Lung (tissue), 12 donors: ENCODE results near the gene TCTN1. TPM values are rescaled to one million over a fixed set of nuclear protein-coding genes. Genes with fewer than 3 reads are reported as not detected.

Experiments used
- ATAC-seq: fragments of 200-7000 bp; cut with Tn5 transposase; one replicate; pipeline ENCODE4 v1.9.1; 2020; ENCODE audit warnings: moderate number of reproducible peaks; ENCODE audit not compliant: insufficient read depth, low FRiP score
- DNase-seq, 3 donors: peaks; one replicate each; pipeline ENCODE4 v3.0.0-alpha.2; 2013 to 2017
- H3K27ac ChIP-seq, 2 donors: one replicate each; pipeline ENCODE4 v1.5.1; 2013; ENCODE audit warnings: mild to moderate bottlenecking in 2 of 2, moderate library complexity in 2 of 2, control low read depth in 1 of 2, inconsistent platforms in 1 of 2, low read depth in 1 of 2, low read length in 1 of 2
- H3K27me3 ChIP-seq, 3 donors: one replicate each; pipeline ENCODE4 v1.5.1; 2013; ENCODE audit warnings: low read length in 2 of 3; ENCODE audit not compliant: control insufficient read depth in 3 of 3, insufficient read depth in 3 of 3
- H3K36me3 ChIP-seq, 4 donors: one replicate each; pipeline ENCODE4 v1.5.1; 2013; ENCODE audit warnings: low read length in 4 of 4, mild to moderate bottlenecking in 1 of 4, moderate library complexity in 1 of 4; ENCODE audit not compliant: control insufficient read depth in 4 of 4, insufficient read depth in 4 of 4
- H3K4me1 ChIP-seq, 5 donors: one replicate each; pipeline ENCODE4 v1.5.1; 2013; ENCODE audit warnings: low read length in 5 of 5, mild to moderate bottlenecking in 2 of 5, moderate library complexity in 1 of 5; ENCODE audit not compliant: control insufficient read depth in 5 of 5, insufficient read depth in 5 of 5
- H3K4me3 ChIP-seq: one replicate; pipeline ENCODE4 v1.5.1; 2013; ENCODE audit warnings: mild to moderate bottlenecking, control low read depth, moderate library complexity
- H3K9ac ChIP-seq, 2 donors: one replicate each; pipeline ENCODE4 v1.5.1; 2013; ENCODE audit warnings: low read length in 2 of 2, control low read depth in 1 of 2; ENCODE audit not compliant: insufficient read depth in 1 of 2
- H3K9me3 ChIP-seq, 4 donors: one replicate each; pipeline ENCODE4 v1.5.1; 2013; ENCODE audit warnings: low read length in 3 of 4, mild to moderate bottlenecking in 1 of 4, moderate library complexity in 1 of 4; ENCODE audit not compliant: control insufficient read depth in 4 of 4, insufficient read depth in 3 of 4
- WGBS, 2 donors: extraction: QIAGEN DNeasy Blood & Tissue Kit; methylation state at CpG; one replicate each; pipeline ENCODE4 v1.1.7; 2013; 5-methylcytosine and 5-hydroxymethylcytosine counted together
- polyA plus RNA-seq, 2 donors: library from polyadenylated mRNA; stranded (reverse); fragments of 200-250 nt; gene quantifications; one replicate each; pipeline ENCODE4 v1.2.1, GENCODE V29; 2013
- total RNA-seq, 2 donors: library from RNA; depleted of rRNA in 1 of 2; stranded (reverse); fragments of >200 nt in 1 of 2; gene quantifications; one replicate each; pipeline ENCODE4 v1.2.1, GENCODE V29; 2014 to 2021
- TF ChIP-seq, protein P1 (sequence below): IDR thresholded peaks from 2 replicates; pipeline ENCODE4 v1.5.1; 2012; ENCODE audit warnings: mild to moderate bottlenecking; ENCODE audit errors: control extremely low read depth, extremely low read depth
- donor health status: control.
- donor health status: control.
- donor health status: Bipolar disorder and iron deficiency.
- donor health status: healthy.
- donor health status: DM: yes; HTN: yes; CAD: no.

The TCTN1 gene
- total and polyA plus RNA-seq, 4 donors: 22.0 to 79.2 (median 44.2) TPM

DNA sequence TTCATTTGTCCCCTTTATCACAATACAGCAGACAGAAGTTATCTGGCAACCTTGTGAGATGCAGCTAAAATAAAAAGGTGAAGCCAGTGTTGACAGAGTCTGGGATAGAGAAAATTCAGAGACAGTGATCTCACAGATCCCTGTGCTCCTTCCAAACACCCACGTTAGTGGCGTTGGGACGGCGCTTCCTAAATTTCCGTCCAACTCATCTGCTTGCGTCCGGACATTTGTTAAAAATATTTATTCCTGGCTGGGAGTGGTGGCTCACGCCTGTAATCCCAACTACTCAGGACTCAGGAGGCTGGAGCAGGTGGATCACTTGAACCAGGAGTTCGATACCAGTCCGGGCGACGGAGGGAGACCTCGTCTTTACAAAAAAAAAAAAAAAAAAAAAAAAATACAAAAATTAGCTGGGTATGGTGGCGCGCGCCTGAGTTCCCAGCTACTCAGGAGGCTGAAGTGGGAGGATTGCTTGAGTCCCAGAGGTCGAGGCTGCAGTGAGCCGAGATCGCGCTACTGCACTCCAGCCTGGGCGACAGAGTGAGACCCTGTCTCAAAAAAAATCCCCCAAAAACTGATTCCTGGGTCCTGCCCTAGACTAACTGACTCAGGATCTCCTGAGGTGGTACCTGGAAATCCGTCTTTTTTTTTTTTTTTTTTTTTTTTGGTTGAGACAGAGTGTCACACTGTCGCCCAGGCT is 708 bp upstream of the TCTN1 start:
- Histone ChIP-seq H3K9me3 (no peaks in the 10 kb centered on the region), H3K4me1 (peaks cover 0 to 5% (median 2%) of the 10 kb centered on the region in 5 donors), H3K4me3 (peak overlapping the region; percentile 24), H3K36me3 (peaks cover 0 to 7% (median 1%) of the 10 kb centered on the region in 4 donors), H3K27me3 (no peaks in the 10 kb centered on the region), H3K9ac (peak overlapping the region; percentile 28 to 80), H3K27ac (peak overlapping the region; percentile 21 to 39)
- TF ChIP-seq, protein P1, sequence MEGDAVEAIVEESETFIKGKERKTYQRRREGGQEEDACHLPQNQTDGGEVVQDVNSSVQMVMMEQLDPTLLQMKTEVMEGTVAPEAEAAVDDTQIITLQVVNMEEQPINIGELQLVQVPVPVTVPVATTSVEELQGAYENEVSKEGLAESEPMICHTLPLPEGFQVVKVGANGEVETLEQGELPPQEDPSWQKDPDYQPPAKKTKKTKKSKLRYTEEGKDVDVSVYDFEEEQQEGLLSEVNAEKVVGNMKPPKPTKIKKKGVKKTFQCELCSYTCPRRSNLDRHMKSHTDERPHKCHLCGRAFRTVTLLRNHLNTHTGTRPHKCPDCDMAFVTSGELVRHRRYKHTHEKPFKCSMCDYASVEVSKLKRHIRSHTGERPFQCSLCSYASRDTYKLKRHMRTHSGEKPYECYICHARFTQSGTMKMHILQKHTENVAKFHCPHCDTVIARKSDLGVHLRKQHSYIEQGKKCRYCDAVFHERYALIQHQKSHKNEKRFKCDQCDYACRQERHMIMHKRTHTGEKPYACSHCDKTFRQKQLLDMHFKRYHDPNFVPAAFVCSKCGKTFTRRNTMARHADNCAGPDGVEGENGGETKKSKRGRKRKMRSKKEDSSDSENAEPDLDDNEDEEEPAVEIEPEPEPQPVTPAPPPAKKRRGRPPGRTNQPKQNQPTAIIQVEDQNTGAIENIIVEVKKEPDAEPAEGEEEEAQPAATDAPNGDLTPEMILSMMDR: no peak
- ATAC-seq (no peak), DNase-seq (no peak)
- WGBS, 2 donors: 77 to 81% methylated on average over 23 of the region's 23 CpGs

DNA sequence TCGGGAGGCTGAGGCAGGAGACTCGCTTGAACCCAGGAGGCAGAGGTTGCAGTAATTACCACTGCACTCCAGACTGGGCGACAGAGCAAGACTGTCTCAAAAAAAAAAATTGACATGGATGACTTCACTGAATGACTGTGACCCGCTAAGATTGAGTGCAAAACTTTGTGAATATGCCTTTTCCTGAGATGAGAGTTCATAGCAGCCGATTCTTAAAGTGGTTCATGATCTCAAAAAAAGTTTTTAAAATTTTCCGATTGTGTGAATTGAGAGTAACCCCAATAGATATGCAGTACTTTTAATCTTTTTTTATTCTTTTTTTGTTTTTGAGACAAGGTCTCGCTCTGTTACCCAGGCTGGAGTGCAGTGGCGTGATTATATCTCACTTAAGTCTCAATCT is 1.2 kb downstream of the TCTN1 start:
- no peaks in the 10 kb centered on the region for H3K27me3 ChIP-seq
- H3K36me3 ChIP-seq: peaks cover 0 to 7% (median 1%) of the 10 kb centered on the region in 4 donors
- H3K4me1 ChIP-seq: peaks cover 0 to 5% (median 2%) of the 10 kb centered on the region in 5 donors
- 86 to 89% methylated on average over 8 of the region's 8 CpGs for WGBS, 2 donors
- H3K27ac ChIP-seq: no peak overlapping the region
- DNase-seq: no peak
- no peak overlapping the region for H3K9ac ChIP-seq
- ATAC-seq: no peak
- no peaks in the 10 kb centered on the region for H3K9me3 ChIP-seq
- TF ChIP-seq, protein P1: no peak
- H3K4me3 ChIP-seq: no peak overlapping the region

DNA sequence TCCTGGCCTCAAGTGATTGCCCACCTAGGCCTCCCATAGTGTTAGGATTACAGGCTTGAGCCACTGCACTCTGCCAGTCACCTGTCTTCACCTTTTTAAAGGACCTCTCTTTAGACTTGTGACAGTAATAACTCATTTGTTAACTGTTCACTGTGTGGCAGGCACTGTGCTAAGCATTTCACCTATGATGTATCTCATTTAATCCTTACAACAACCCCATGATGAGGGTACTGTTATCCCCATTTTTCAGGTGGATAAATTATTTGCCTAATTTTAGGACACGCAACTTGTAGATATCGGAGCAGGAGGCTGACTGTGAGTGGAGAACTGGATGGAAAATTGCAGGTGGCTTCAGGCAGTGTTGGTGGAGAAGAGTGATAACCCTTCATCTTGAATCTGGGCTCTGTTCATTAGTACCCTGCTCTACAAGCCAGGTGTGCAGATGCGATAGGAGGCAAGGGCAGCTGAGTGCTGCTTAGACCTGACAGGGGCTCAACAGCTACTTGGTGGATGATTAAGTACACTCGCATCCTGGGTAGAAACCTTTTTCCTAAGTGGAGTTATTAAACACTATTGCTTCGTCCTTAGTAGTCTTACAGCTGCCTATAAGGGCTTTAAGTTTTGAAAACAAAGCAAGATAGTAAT is 2.7 kb downstream of the TCTN1 start:
- no peaks in the 10 kb centered on the region for H3K27me3 ChIP-seq
- 75 to 92% methylated on average over 5 of the region's 5 CpGs for WGBS, 2 donors
- no peak overlapping the region for H3K27ac ChIP-seq
- peaks cover 0 to 7% (median 1%) of the 10 kb centered on the region in 4 donors for H3K36me3 ChIP-seq
- no peak for DNase-seq
- no peak overlapping the region for H3K9ac ChIP-seq
- no peaks in the 10 kb centered on the region for H3K9me3 ChIP-seq
- H3K4me1 ChIP-seq: peaks cover 0 to 5% (median 2%) of the 10 kb centered on the region in 5 donors
- ATAC-seq: no peak
- TF ChIP-seq, protein P1: no peak
- H3K4me3 ChIP-seq: no peak overlapping the region
